Kidney (tissue), 14 donors: ENCODE data around the gene CCDC74A. TPM values are rescaled to one million over a fixed set of nuclear protein-coding genes. Genes with fewer than 3 reads are reported as not detected.
"Not testable (repeated sequence)": the region's sequence is repeated elsewhere in the genome, so short reads cannot be mapped to it uniquely, and the experiment has no call there.

Experiments used
- DNase-seq, 5 donors: peaks; one replicate each; pipeline ENCODE4 v3.0.0-alpha.2; 2013 to 2020
- FAIRE-seq: peaks from 2 replicates; lab custom pipeline; 2012; peaks lifted over from hg19 to GRCh38; lab: Jason Lieb, UNC
- H3K27ac ChIP-seq, 2 donors: one replicate each; pipeline ENCODE4 v1.7.0; 2013; ENCODE audit warnings: low read depth in 2 of 2, low read length in 2 of 2, inconsistent platforms in 1 of 2
- H3K27me3 ChIP-seq: one replicate; pipeline ENCODE4 v1.7.1; 2013; ENCODE audit warnings: low read length, inconsistent platforms; ENCODE audit not compliant: control insufficient read depth, insufficient read depth
- H3K36me3 ChIP-seq, 3 donors: one replicate each; pipeline versions ENCODE4 v1.7.0 to v1.7.1; 2013; ENCODE audit warnings: low read length in 3 of 3, control low read depth in 1 of 3, inconsistent platforms in 1 of 3; ENCODE audit not compliant: insufficient read depth in 3 of 3, control insufficient read depth in 2 of 3
- H3K4me1 ChIP-seq, 3 donors: one replicate each; pipeline versions ENCODE4 v1.7.0 to v1.7.1; 2013; ENCODE audit warnings: low read length in 3 of 3, inconsistent platforms in 1 of 3, low read depth in 1 of 3; ENCODE audit not compliant: control insufficient read depth in 2 of 3, insufficient read depth in 2 of 3
- H3K4me3 ChIP-seq, 3 donors: one replicate each; pipeline versions ENCODE4 v1.7.0 to v1.8.1; 2013; ENCODE audit warnings: low read length in 3 of 3, control low read depth in 1 of 3, inconsistent platforms in 1 of 3
- H3K9ac ChIP-seq, 3 donors: one replicate each; pipeline versions ENCODE4 v1.7.0 to v1.7.1; 2013; ENCODE audit warnings: low read length in 3 of 3, control low read depth in 1 of 3, inconsistent platforms in 1 of 3
- H3K9me3 ChIP-seq, 3 donors: one replicate each; pipeline versions ENCODE4 v1.7.0 to v1.7.1; 2013; ENCODE audit warnings: low read length in 3 of 3, control low read depth in 1 of 3, inconsistent platforms in 1 of 3; ENCODE audit not compliant: control insufficient read depth in 2 of 3, insufficient read depth in 1 of 3
- CTCF ChIP-seq: IDR thresholded peaks from 3 replicates; pipeline ENCODE4 v1.5.1; 2012; ENCODE audit warnings: mild to moderate bottlenecking, moderate library complexity, borderline replicate concordance; ENCODE audit not compliant: insufficient read depth; ENCODE audit errors: extremely low read depth
- intact Hi-C: fragments of 100-400 bp; cut with DNase I; formaldehyde crosslinking; loops from one replicate; pipeline ENCODE4 v1.11.1; 2022
- polyA plus RNA-seq: library from polyadenylated mRNA; stranded (reverse); fragments of 350-450 nt; fragmentation: Illumina TruSeq; extraction: RNeasy Lipid Tissue Mini Kit (QIAGEN cat#74804); gene quantifications from one replicate; pipeline ENCODE4 v1.2.3, GENCODE V29; 2014; ENCODE audit warnings: low read depth, low replicate concordance; ENCODE audit not compliant: insufficient read depth
- total RNA-seq: library from RNA; stranded (reverse); fragmentation: NEBNext Ultra II Directional; extraction: Animal tissue kit (Norgen Biotek cat#: 25700); gene quantifications from one replicate; pipeline ENCODE4 v1.2.1, GENCODE V29; 2021
- donor health status: control.
- donor health status: control.
- donor health status: control.
- donor health status: control.
- donor health status: control.
- donor health status: DM: yes; HTN: yes; CAD: no.
- donor health status: Normal renal cell carcinoma (clear cell type).

The CCDC74A gene
- total and polyA plus RNA-seq, 2 donors from 2014 or later: 9.5 to 10.5 TPM

GRCh38 chr2:131566371-131566770 is 38.7 kb downstream of the CCDC74A start:
- no peak overlapping the region for H3K9ac ChIP-seq
- no peak overlapping the region for H3K27ac ChIP-seq
- H3K27me3 ChIP-seq: no peaks in the 10 kb centered on the region
- no peaks in the 10 kb centered on the region for H3K4me1 ChIP-seq
- no peaks in the 10 kb centered on the region for H3K9me3 ChIP-seq
- no peak for TF ChIP-seq CTCF
- no peaks in the 10 kb centered on the region for H3K36me3 ChIP-seq
- intact Hi-C loops: no loop called here
- FAIRE-seq (no peak), DNase-seq (no peak)
- H3K4me3 ChIP-seq: no peak overlapping the region

- FAIRE-seq: no peak
- H3K9me3 ChIP-seq: no peaks in the 10 kb centered on the region
- intact Hi-C loops: no loop called here
These were observed 40.2 kb downstream of the CCDC74A start for GRCh38 chr2:131567891-131568290.

GRCh38 chr2:131568401-131568800 is 40.7 kb downstream of the CCDC74A start:
- intact Hi-C loops, DNase-seq, H3K9ac ChIP-seq, H3K9me3 ChIP-seq, H3K36me3 ChIP-seq, H3K27me3 ChIP-seq, H3K4me1 ChIP-seq, H3K27ac ChIP-seq, H3K4me3 ChIP-seq, FAIRE-seq: not testable (repeated sequence)

More at GRCh38 chr2:131567891-131568290, 40.2 kb downstream of the CCDC74A start:
- H3K27me3 ChIP-seq: no peaks in the 10 kb centered on the region
- DNase-seq: no peak
- H3K9ac ChIP-seq: no peak overlapping the region
- TF ChIP-seq CTCF: no peak
- H3K27ac ChIP-seq: no peak overlapping the region
- no peaks in the 10 kb centered on the region for H3K36me3 ChIP-seq
- H3K4me1 ChIP-seq: no peaks in the 10 kb centered on the region
- H3K4me3 ChIP-seq: no peak overlapping the region

GRCh38 chr2:131572175-131572574 is 44.5 kb downstream of the CCDC74A start:
- intact Hi-C loops: no loop called here
- H3K4me1 ChIP-seq: no peaks in the 10 kb centered on the region
- H3K9me3 ChIP-seq: no peaks in the 10 kb centered on the region
- DNase-seq: no peak
- no peak for TF ChIP-seq CTCF
- H3K4me3 ChIP-seq: no peak overlapping the region
- H3K36me3 ChIP-seq: no peaks in the 10 kb centered on the region
- H3K9ac ChIP-seq: no peak overlapping the region
- H3K27ac ChIP-seq: no peak overlapping the region
- FAIRE-seq: no peak
- no peaks in the 10 kb centered on the region for H3K27me3 ChIP-seq
